Measurements from ENCODE around the gene OR13C9. TPM values are rescaled to one million over a fixed set of nuclear protein-coding genes. Genes with fewer than 3 reads are reported as not detected.
A peak's percentile ranks its signal among the peaks of the same experiment; 100 is the strongest.
"Not testable (repeated sequence)": the region's sequence is repeated elsewhere in the genome, so short reads cannot be mapped to it uniquely, and the experiment has no call there.

OR13C9 gene
- total RNA-seq (2014; rRNA removed; shearing (Covaris generic)) = not detected in 2 replicates

GRCh38 chr9:104618104-104618503, at the start of gene OR13C9:
TSS of gene OR13C9 (minus strand) at chr9:104618204. CDS start at chr9:104618204, 0 bp downstream.
- DNase-seq (ENCODE audit: low spot score) = no peak

DNA sequence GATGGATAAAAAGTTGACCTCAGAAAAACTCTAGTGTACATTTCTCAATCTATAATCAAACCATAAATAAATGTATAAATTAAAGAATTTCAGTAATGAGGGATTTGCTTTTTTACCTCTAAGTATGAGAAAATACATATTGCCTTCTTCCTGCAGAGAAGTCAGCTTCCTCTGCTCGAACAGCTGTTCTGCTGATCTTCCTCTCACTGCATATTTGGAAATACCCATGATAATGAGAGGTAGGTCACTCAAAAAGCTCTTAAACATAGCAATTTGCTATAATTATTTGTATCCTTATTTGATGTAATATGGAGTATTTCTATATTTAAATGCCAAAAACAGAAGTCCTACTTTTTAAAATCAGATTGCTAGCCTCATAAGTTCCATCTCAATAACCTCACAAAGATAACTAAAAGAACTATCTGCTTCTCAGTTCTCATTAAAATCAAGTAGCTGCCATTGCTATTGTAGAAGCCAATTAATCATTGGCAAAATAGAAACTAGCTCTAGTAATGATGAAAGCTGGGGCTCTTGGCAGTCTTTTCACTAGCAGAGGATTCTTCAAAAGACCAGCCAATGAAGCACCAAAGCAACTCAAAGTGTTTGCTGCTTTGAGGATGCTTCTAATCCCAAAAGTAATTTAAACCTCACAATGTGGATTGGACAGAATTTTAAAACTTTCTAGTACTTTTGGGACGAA, 40.6 kb upstream of the OR13C9 start:
- DNase-seq (ENCODE audit: low spot score) = no peak

DNA sequence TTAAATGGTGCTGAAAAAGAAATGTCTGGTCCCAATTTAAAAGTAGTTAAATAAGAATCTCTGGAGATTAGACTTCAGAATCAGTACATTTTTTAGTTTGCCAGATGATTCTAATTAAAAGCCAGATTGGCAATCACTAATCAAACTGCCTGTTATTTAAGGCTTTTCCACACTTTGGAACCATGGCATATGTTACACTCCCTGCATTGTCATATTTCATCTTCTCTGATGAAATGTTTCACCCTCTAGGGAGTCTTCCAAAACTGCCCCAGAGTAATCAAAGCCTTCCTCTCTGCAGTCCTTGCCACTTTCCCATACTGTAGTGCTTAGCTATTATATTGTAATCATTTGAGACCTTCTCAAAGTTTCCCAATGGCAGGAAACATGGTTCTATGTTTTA, 17.5 kb upstream of the OR13C9 start:
- no peak for DNase-seq (ENCODE audit: low spot score)

DNA sequence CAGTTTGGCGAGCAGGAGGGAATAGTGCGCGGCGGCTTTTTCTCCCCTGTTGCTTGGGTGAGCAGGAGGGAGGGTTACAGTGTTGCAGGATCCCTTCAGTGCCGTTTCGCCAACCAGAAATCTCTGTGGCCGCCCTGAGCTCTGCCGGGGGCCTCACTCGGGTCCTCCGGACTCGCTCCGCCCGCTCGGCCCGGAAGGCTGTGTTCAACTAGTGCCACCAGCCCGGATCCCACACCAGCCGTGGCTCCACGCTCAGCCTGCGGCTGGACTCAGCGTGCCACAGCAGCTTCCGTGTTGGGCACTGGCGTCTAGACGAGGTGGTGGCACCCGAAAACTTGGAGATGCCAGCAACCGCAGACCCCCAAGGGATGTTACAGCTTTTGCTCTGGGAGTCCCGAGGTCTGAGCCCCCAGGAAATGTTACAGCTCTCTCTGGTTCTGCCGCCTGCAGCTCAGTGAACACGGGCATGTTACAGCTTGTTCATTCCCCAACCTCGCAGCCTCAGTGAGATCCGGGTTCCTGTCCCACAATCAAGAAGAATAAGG, 16.0 kb upstream of the OR13C9 start:
- DNase-seq (ENCODE audit: low spot score) = no peak

DNA sequence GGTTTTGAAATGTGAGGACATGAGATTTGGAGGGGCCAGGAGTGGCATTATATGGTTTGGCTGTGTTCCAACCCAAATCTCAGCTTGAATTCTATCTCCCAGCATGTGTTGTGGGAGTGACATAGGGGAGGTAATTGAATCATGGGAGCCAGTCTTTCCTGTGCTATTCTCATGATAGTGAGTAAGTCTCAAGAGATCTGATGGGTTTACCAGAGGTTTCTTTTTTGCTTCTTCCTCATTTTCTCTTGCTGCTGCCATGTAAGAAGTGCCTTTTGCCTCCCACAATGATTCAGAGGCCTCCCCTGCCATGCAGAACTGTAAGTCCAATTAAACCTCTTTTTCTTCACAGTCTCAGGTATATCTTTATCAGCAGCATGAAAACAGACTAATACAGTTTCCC, 8.0 kb upstream of the OR13C9 start:
- DNase-seq (ENCODE audit: low spot score) = not testable (repeated sequence)

DNA sequence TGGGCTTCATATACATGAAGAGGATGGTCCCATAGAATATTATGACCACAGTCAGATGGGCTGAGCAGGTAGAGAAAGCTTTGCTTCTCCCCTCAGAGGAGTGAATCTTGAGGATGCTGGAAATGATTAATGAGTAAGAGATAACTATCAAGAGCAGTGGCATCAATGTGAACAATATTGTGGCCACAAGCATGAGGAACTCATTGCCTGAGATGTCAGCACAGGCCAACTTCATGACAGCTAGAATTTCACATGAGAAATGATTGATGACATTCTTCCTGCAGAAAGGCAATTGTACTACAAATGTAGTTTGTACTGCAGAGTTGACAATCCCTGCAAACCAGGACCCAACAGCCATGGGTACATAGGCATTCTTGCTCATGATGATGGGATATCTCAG, 586 bp downstream of the OR13C9 start:
- no peak for DNase-seq (ENCODE audit: low spot score)

GRCh38 chr9:104611213-104611612, 6.8 kb downstream of the OR13C9 start:
- DNase-seq (ENCODE audit: low spot score) = no peak

DNA sequence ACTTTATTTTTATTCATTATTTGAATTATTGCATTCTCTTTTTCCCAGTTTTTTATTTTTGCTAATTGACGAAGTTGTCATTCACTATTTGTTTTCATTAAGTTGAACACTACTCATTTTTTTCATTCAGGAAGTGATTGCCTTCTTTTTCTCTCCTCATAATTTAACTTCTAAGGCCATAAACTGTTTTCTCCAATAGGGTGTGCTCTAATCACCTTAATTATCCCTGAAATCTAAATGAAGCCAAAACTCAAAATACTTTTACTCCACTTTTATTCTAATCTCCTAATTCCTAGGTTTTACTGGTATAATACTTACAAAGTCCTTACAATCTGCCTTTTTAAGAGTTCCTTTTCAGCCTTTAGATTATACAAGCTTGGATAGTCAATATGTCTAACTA, 9.7 kb downstream of the OR13C9 start:
- peak; percentile 6 for DNase-seq (ENCODE audit: low spot score)

GRCh38 chr9:104606152-104606551, 11.9 kb downstream of the OR13C9 start:
- DNase-seq (ENCODE audit: low spot score) = no peak

GRCh38 chr9:104605527-104605926, 12.5 kb downstream of the OR13C9 start, which contains the start of gene OR13C2:
TSS of gene OR13C2 (minus strand) at chr9:104605627. CDS start at chr9:104605627, 0 bp downstream.
- DNase-seq (ENCODE audit: low spot score) = not testable (repeated sequence)

DNA sequence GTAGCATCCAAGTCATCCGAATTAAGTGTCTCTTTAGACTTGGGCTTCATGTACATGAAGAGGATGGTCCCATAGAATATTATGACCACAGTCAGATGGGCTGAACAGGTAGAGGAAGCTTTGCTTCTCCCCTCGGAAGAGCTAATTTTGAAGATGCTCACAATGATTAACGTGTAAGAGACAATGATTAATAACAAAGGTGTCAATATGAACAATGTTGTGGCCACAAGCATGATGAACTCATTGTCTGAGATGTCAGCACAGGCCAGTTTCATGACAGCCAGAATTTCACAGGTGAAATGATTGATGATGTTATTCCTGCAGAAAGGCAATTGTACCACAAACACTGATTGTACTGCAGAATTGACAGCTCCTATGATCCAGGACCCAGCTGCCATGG, 13.2 kb downstream of the OR13C9 start:
- DNase-seq (ENCODE audit: low spot score) = no peak

DNA sequence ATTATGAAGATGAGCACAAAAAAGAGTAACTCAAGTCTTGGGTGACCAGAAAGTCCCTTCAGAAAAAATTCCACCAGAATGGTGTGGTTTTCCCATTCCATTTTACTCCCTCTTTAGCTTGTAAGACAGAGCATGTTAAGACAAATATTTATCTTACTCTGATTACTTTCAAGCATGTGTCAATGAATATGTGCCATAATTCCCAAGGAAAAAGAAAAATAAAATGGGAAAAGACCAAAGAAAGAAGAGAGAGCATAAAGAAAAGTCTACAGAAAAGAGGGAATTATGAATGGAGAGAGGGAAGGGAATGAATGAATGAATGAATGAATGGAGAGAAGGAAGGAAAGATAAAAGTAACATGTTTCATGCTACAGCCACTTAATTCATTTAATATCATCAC, 18.7 kb downstream of the OR13C9 start, which contains the start of gene OR13C5:
TSS of gene OR13C5 (minus strand) at position 101 of the 400 bp plus-strand sequence. CDS start at position 101, 0 bp downstream.
- DNase-seq (ENCODE audit: low spot score) = not testable (repeated sequence)

- DNase-seq (ENCODE audit: low spot score) = not testable (repeated sequence)
Measured at GRCh38 chr9:104598749-104599148, 19.3 kb downstream of the OR13C9 start.

- DNase-seq (ENCODE audit: low spot score) = no peak
Measured at GRCh38 chr9:104589626-104590025, 28.4 kb downstream of the OR13C9 start.

GRCh38 chr9:104586496-104587180, 31.4 kb downstream of the OR13C9 start:
- no peak for DNase-seq (ENCODE audit: low spot score)

GRCh38 chr9:104580562-104580961, 37.4 kb downstream of the OR13C9 start:
- DNase-seq (ENCODE audit: low spot score) = no peak

GRCh38 chr9:104577263-104577662, 40.7 kb downstream of the OR13C9 start:
- DNase-seq (ENCODE audit: low spot score) = no peak

DNA sequence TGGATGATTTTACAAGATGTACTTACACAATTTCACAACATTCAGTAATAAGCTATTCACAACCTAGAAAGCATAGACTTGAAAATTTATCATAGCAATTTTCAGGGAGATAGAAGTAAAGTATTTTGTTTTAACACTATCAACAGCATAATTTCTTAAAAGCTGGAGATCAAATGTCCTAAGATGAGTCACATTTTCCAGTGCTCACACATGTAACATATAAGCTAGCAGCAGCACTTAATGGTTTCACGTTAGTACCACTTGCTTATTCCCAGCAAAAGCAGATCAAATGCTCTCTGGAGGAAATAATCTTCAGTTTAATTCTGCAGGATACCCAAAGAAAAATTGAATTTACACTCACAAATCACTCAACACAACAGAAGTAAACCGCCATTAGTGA, 42.5 kb downstream of the OR13C9 start:
- DNase-seq (ENCODE audit: low spot score) = no peak

DNA sequence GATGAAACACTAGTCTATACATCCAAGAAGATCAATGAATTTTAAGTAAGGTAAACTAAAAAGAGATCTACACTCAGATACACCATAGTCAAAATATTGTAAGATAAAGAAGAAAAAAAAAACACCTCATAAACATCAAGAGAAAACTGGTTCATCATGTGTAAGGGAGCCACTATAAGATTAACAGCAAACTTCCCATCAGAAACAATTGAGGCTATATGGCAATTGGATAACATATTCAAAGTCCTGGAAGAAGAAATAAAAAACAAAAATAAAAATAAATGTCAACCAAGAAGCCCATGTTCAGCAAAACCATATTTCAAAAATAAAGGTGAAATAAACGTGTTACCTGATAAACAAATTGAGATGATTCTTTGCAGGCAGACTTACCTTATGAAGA, 45.4 kb downstream of the OR13C9 start:
- no peak for DNase-seq (ENCODE audit: low spot score)

- DNase-seq (ENCODE audit: low spot score) = no peak
Measured at GRCh38 chr9:104568868-104569267, 49.1 kb downstream of the OR13C9 start, which contains the start of gene OR13C8. TSS of gene OR13C8 (plus strand) at chr9:104569168. CDS start at chr9:104569168, 0 bp downstream.

All from A172 (cell line).